Omental fat pad (tissue), 4 donors: ENCODE results near the gene ATP13A3. TPM values are rescaled to one million over a fixed set of nuclear protein-coding genes. Genes with fewer than 3 reads are reported as not detected.

Experiments
- ATAC-seq: fragments of 150-250 bp; one replicate; pipeline ENCODE4 v1.9.1; 2016; ENCODE audit warnings: mild to moderate bottlenecking, moderate library complexity; ENCODE audit not compliant: low FRiP score
- DNase-seq: peaks from one replicate; pipeline ENCODE4 v3.0.0-alpha.2; 2019; ENCODE audit warnings: low spot score
- CTCF ChIP-seq, 3 donors: fragments of 450-650 bp; IDR thresholded peaks; one replicate each; pipeline ENCODE4 v1.5.1; 2016 to 2017; ENCODE audit warnings: antibody characterized with exemption in 3 of 3, mild to moderate bottlenecking in 3 of 3, moderate library complexity in 2 of 3
- total RNA-seq, 4 donors: library from RNA; depleted of rRNA; stranded (reverse); fragments of >200 nt; gene quantifications; one replicate each; pipeline ENCODE4 v1.1.0, GENCODE V29; 2016

ATP13A3 gene
- total RNA-seq, 4 donors from 2014 or later = 124 to 638 (median 294) TPM

- ATAC-seq = no peak
- no peak for TF ChIP-seq CTCF (IDR thresholded peaks at IDR 0.05)
- DNase-seq = no peak
Measured at GRCh38 chr3:194424373-194424772, 62.4 kb downstream of the ATP13A3 start.

- DNase-seq (no peak), ATAC-seq (no peak)
- TF ChIP-seq CTCF (IDR thresholded peaks at IDR 0.05) = no peak
Measured at GRCh38 chr3:194423317-194423716, 63.5 kb downstream of the ATP13A3 start.

GRCh38 chr3:194422188-194422587 lies 64.6 kb downstream of the ATP13A3 start:
- DNase-seq = no peak
- TF ChIP-seq CTCF (IDR thresholded peaks at IDR 0.05) = no peak
- ATAC-seq = no peak

GRCh38 chr3:194418671-194419070 lies 68.1 kb downstream of the ATP13A3 start:
- no peak for DNase-seq
- no peak for TF ChIP-seq CTCF (IDR thresholded peaks at IDR 0.05)
- ATAC-seq = no peak

- no peak for ATAC-seq
- DNase-seq = no peak
- no peak for TF ChIP-seq CTCF (IDR thresholded peaks at IDR 0.05)
Measured at GRCh38 chr3:194407423-194407822, 79.4 kb downstream of the ATP13A3 start.

- TF ChIP-seq CTCF (IDR thresholded peaks at IDR 0.05) = no peak
- DNase-seq (no peak), ATAC-seq (no peak)
Measured at GRCh38 chr3:194405766-194406165, 81.0 kb downstream of the ATP13A3 start.

- DNase-seq (no peak), ATAC-seq (no peak)
- TF ChIP-seq CTCF (IDR thresholded peaks at IDR 0.05) = no peak
Measured at GRCh38 chr3:194404365-194405140, 82.2 kb downstream of the ATP13A3 start.
